ENCODE results near the gene CDK5. TPM values are rescaled to one million over a fixed set of nuclear protein-coding genes. Genes with fewer than 3 reads are reported as not detected.

The CDK5 gene
- total and polyA plus RNA-seq, 2 of the 13 experiments (the other 11 are each of a cell fraction or from before 2014, with no cell fraction given): 16.4 to 21.3 TPM

GRCh38 chr7:151012031-151012692 is 45.5 kb downstream of the CDK5 start (continued):
- TF ChIP-seq, protein P1, sequence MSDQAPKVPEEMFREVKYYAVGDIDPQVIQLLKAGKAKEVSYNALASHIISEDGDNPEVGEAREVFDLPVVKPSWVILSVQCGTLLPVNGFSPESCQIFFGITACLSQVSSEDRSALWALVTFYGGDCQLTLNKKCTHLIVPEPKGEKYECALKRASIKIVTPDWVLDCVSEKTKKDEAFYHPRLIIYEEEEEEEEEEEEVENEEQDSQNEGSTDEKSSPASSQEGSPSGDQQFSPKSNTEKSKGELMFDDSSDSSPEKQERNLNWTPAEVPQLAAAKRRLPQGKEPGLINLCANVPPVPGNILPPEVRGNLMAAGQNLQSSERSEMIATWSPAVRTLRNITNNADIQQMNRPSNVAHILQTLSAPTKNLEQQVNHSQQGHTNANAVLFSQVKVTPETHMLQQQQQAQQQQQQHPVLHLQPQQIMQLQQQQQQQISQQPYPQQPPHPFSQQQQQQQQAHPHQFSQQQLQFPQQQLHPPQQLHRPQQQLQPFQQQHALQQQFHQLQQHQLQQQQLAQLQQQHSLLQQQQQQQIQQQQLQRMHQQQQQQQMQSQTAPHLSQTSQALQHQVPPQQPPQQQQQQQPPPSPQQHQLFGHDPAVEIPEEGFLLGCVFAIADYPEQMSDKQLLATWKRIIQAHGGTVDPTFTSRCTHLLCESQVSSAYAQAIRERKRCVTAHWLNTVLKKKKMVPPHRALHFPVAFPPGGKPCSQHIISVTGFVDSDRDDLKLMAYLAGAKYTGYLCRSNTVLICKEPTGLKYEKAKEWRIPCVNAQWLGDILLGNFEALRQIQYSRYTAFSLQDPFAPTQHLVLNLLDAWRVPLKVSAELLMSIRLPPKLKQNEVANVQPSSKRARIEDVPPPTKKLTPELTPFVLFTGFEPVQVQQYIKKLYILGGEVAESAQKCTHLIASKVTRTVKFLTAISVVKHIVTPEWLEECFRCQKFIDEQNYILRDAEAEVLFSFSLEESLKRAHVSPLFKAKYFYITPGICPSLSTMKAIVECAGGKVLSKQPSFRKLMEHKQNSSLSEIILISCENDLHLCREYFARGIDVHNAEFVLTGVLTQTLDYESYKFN (CRISPR knock-in tag; conservative IDR thresholded peaks at IDR 0.05): peak; percentile 83
- TF ChIP-seq ZNF557 (CRISPR knock-in tag; IDR thresholded peaks at IDR 0.05) (0 out of 2 replicates have a peak, but pooled peaks have one; percentile 74), ZFY (CRISPR knock-in tag; IDR thresholded peaks at IDR 0.05) (peak; percentile 46; the same call in 1 of the 2 replicates), ZNF644 (CRISPR knock-in tag; IDR thresholded peaks at IDR 0.05; ENCODE audit: low read depth) (0 out of 2 replicates have a peak, but pooled peaks have one; percentile 27), KLF12 (CRISPR knock-in tag; IDR thresholded peaks at IDR 0.05; ENCODE audit: borderline replicate concordance) (no peak; the same call in 1 of the 2 replicates), ZNF598 (CRISPR knock-in tag; IDR thresholded peaks at IDR 0.05; ENCODE audit: borderline replicate concordance) (peak; percentile 38; the same call in 1 of the 2 replicates), FOXA3 (CRISPR knock-in tag; IDR thresholded peaks at IDR 0.05) (0 out of 2 replicates have a peak, but pooled peaks have one; percentile 5), ZFX (CRISPR knock-in tag; IDR thresholded peaks at IDR 0.05; ENCODE audit: low read depth) (peak; percentile 70), POGZ (CRISPR knock-in tag; IDR thresholded peaks at IDR 0.05) (no peak), SRSF9 (IDR thresholded peaks at IDR 0.05; ENCODE audit: borderline replicate concordance, insufficient read depth, low read depth, low read length, poor library complexity, severe bottlenecking) (no peak), JDP2 (CRISPR knock-in tag; IDR thresholded peaks at IDR 0.05; ENCODE audit: borderline replicate concordance) (no peak), NCOR1 (IDR thresholded peaks at IDR 0.05; ENCODE audit: borderline replicate concordance, low read length) (0 out of 2 replicates have a peak, but pooled peaks have one; percentile 28), SMARCC2 (IDR thresholded peaks at IDR 0.05) (no peak), IRF2 (CRISPR knock-in tag; IDR thresholded peaks at IDR 0.05) (no peak), ETV5 (CRISPR knock-in tag; IDR thresholded peaks at IDR 0.05; ENCODE audit: borderline replicate concordance) (peak; percentile 79), PAWR (CRISPR knock-in tag; IDR thresholded peaks at IDR 0.05; ENCODE audit: borderline replicate concordance) (no peak), GATAD2A (CRISPR knock-in tag; IDR thresholded peaks at IDR 0.05) (peak; percentile 38), ZNF441 (CRISPR knock-in tag; IDR thresholded peaks at IDR 0.05; ENCODE audit: borderline replicate concordance) (0 out of 2 replicates have a peak, but pooled peaks have one; percentile 22), MIXL1 (CRISPR knock-in tag; IDR thresholded peaks at IDR 0.05) (no peak), ZZZ3 (CRISPR knock-in tag; IDR thresholded peaks at IDR 0.05; ENCODE audit: borderline replicate concordance) (no peak)
- TF ChIP-seq, protein P2, sequence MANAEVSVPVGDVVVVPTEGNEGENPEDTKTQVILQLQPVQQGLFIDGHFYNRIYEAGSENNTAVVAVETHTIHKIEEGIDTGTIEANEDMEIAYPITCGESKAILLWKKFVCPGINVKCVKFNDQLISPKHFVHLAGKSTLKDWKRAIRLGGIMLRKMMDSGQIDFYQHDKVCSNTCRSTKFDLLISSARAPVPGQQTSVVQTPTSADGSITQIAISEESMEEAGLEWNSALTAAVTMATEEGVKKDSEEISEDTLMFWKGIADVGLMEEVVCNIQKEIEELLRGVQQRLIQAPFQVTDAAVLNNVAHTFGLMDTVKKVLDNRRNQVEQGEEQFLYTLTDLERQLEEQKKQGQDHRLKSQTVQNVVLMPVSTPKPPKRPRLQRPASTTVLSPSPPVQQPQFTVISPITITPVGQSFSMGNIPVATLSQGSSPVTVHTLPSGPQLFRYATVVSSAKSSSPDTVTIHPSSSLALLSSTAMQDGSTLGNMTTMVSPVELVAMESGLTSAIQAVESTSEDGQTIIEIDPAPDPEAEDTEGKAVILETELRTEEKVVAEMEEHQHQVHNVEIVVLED (CRISPR knock-in tag; IDR thresholded peaks at IDR 0.05; ENCODE audit: borderline replicate concordance): peak; percentile 27; the same call in 1 of the 2 replicates
- TF ChIP-seq, protein P3, sequence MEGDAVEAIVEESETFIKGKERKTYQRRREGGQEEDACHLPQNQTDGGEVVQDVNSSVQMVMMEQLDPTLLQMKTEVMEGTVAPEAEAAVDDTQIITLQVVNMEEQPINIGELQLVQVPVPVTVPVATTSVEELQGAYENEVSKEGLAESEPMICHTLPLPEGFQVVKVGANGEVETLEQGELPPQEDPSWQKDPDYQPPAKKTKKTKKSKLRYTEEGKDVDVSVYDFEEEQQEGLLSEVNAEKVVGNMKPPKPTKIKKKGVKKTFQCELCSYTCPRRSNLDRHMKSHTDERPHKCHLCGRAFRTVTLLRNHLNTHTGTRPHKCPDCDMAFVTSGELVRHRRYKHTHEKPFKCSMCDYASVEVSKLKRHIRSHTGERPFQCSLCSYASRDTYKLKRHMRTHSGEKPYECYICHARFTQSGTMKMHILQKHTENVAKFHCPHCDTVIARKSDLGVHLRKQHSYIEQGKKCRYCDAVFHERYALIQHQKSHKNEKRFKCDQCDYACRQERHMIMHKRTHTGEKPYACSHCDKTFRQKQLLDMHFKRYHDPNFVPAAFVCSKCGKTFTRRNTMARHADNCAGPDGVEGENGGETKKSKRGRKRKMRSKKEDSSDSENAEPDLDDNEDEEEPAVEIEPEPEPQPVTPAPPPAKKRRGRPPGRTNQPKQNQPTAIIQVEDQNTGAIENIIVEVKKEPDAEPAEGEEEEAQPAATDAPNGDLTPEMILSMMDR (CRISPR knock-in tag; IDR thresholded peaks at IDR 0.05): peak; percentile 47

Measured in HepG2 (cell line).